Tibial nerve (tissue), 4 donors: ENCODE results near the gene RAD17. TPM values are rescaled to one million over a fixed set of nuclear protein-coding genes. Genes with fewer than 3 reads are reported as not detected.

Experiments
- DNase-seq, 2 donors: peaks; one replicate each; pipeline ENCODE4 v3.0.0-alpha.2; 2019; ENCODE audit warnings: low spot score in 2 of 2
- H3K27ac ChIP-seq, 4 donors: fragments of 200-600 bp; sonication (generic) in 3 of 4; one replicate each; pipeline ENCODE4 v1.5.1; 2017 to 2019; ENCODE audit warnings: mild to moderate bottlenecking in 1 of 4
- H3K27me3 ChIP-seq, 2 donors: fragments of 200-600 bp; sonication (generic) in 1 of 2; one replicate each; pipeline versions ENCODE4 v1.5.1 to v1.6.0; 2017 to 2019
- H3K36me3 ChIP-seq, 3 donors: fragments of 200-600 bp; sonication (generic); one replicate each; pipeline ENCODE4 v1.5.1; 2018 to 2019
- H3K4me1 ChIP-seq, 4 donors: fragments of 200-600 bp; sonication (generic) in 3 of 4; one replicate each; pipeline ENCODE4 v1.5.1; 2017 to 2019
- H3K4me3 ChIP-seq, 4 donors: fragments of 200-600 bp; sonication (generic) in 3 of 4; one replicate each; pipeline ENCODE4 v1.5.1; 2017 to 2019; ENCODE audit warnings: mild to moderate bottlenecking in 1 of 4, moderate library complexity in 1 of 4
- H3K9me3 ChIP-seq, 4 donors: fragments of 200-600 bp; sonication (generic) in 3 of 4; one replicate each; pipeline ENCODE4 v1.5.1; 2017 to 2019
- EP300 ChIP-seq, 2 donors: sonication (generic); formaldehyde crosslinking; IDR thresholded peaks; one replicate each; pipeline ENCODE4 v1.6.1; 2017; ENCODE audit warnings: antibody characterized with exemption in 2 of 2, mild to moderate bottlenecking in 1 of 2
- POLR2A ChIP-seq, 2 donors: fragments of 450-650 bp; IDR thresholded peaks; one replicate each; pipeline ENCODE4 v1.6.1; 2017; ENCODE audit warnings: antibody characterized with exemption in 2 of 2, mild to moderate bottlenecking in 2 of 2, moderate library complexity in 2 of 2
- WGBS, 2 donors: methylation state at CpG; one replicate each; pipeline ENCODE4 v1.1.5; 2018; 5-methylcytosine and 5-hydroxymethylcytosine counted together
- total RNA-seq, 4 donors: library from RNA; depleted of rRNA; stranded (reverse); fragments of >200 nt; gene quantifications; one replicate each; pipeline ENCODE4 v1.1.0, GENCODE V29; 2016
- TF ChIP-seq, protein P1 (sequence below), 5 experiments: fragments of 200-600 bp in 3 of 5; fragments of 450-650 bp in 2 of 5; sonication (generic) in 3 of 5; IDR thresholded peaks; one replicate each; pipeline ENCODE4 v1.5.1; 2016 to 2019; ENCODE audit warnings: antibody characterized with exemption in 5 of 5, mild to moderate bottlenecking in 3 of 5, moderate library complexity in 2 of 5

RAD17 gene
- total RNA-seq, 4 donors from 2014 or later: 11.4 to 27.8 (median 19.0) TPM

DNA sequence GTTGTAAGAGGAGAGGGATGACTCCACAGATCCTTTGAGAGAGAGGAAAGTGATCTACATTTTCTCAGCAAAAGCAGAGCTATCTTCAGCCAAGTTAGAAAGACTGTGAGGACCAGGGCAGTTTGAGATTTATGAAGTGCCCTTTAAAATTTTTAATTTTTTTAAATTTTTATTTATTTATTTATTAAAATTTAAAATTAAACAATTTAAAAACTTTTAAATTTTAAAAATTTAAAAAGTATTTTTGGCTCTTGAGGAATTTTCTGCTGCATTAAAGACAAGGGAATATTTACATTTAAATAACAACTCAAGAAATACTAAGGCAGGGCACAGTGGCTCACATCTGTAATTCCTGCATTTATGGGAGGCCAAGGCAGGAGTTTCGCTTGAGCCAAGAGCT lies 92.6 kb downstream of the RAD17 start:
- Histone ChIP-seq H3K27me3 (no peaks in the 10 kb centered on the region), H3K36me3 (no peaks in the 10 kb centered on the region), H3K9me3 (no peaks in the 10 kb centered on the region), H3K4me1 (no peaks in the 10 kb centered on the region), H3K4me3 (no peak overlapping the region), H3K27ac (no peak overlapping the region)
- DNase-seq: no peak
- TF ChIP-seq POLR2A (IDR thresholded peaks at IDR 0.05): no peak
- TF ChIP-seq EP300 (IDR thresholded peaks at IDR 0.05): no peak
- TF ChIP-seq, protein P1, sequence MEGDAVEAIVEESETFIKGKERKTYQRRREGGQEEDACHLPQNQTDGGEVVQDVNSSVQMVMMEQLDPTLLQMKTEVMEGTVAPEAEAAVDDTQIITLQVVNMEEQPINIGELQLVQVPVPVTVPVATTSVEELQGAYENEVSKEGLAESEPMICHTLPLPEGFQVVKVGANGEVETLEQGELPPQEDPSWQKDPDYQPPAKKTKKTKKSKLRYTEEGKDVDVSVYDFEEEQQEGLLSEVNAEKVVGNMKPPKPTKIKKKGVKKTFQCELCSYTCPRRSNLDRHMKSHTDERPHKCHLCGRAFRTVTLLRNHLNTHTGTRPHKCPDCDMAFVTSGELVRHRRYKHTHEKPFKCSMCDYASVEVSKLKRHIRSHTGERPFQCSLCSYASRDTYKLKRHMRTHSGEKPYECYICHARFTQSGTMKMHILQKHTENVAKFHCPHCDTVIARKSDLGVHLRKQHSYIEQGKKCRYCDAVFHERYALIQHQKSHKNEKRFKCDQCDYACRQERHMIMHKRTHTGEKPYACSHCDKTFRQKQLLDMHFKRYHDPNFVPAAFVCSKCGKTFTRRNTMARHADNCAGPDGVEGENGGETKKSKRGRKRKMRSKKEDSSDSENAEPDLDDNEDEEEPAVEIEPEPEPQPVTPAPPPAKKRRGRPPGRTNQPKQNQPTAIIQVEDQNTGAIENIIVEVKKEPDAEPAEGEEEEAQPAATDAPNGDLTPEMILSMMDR (IDR thresholded peaks at IDR 0.05): no peak
- WGBS, 2 donors: 94 to 97% methylated on average over 1 of the region's 1 CpG

Other genes starting within 250 kb of the RAD17 start
- 10 to 100 TPM in 1 of 4 donors, 1 to 10 TPM in 3; 4.4 to 26.7 (median 6.5) TPM for gene CCNB1, start 202.7 kb upstream of the RAD17 start, total RNA-seq
- 1 to 10 TPM; 1.3 to 6.3 (median 4.1) TPM for gene CENPH, start 180.2 kb upstream of the RAD17 start, total RNA-seq
- 10 to 100 TPM in 2 of 4 donors, 1 to 10 TPM in 2; 5.2 to 13.8 (median 11.2) TPM for gene CDK7, start 134.9 kb upstream of the RAD17 start, total RNA-seq
- gene CCDC125, start 37.0 kb upstream of the RAD17 start, total RNA-seq: 10 to 100 TPM in 2 of 4 donors, 1 to 10 TPM in 2; 5.7 to 10.3 (median 8.3) TPM
- gene AK6, start 298 bp upstream of the RAD17 start, total RNA-seq: 10 to 100 TPM in 2 of 4 donors, 1 to 10 TPM in 2; 8.4 to 40.8 (median 15.3) TPM
- gene TAF9, start 298 bp upstream of the RAD17 start, total RNA-seq: 10 to 100 TPM; 17.7 to 40.9 (median 29.8) TPM
- gene MARVELD2, start 45.3 kb downstream of the RAD17 start, total RNA-seq: 1 to 10 TPM in 2 of 4 donors, under 1 TPM in 2; 0.59 to 1.3 (median 1.0) TPM
- gene OCLN, start 123.0 kb downstream of the RAD17 start, total RNA-seq: 10 to 100 TPM in 2 of 4 donors, 1 to 10 TPM in 2; 8.1 to 13.8 (median 9.2) TPM
- gene GTF2H2C, start 190.4 kb downstream of the RAD17 start, total RNA-seq: 10 to 100 TPM; 10.8 to 20.3 (median 19.2) TPM